PC-3 (cell line): ENCODE data around the gene STK32C.

Experiments
- EZH2 ChIP-seq: fragments of 300-600 bp; sonication (generic); IDR thresholded peaks from one replicate; pipeline ENCODE4 v1.6.1; 2017; ENCODE audit warnings: antibody characterized with exemption, mild to moderate bottlenecking, low read length; ENCODE audit not compliant: unreplicated experiment
- TF ChIP-seq, protein P1 (sequence below): fragments of 300-600 bp; sonication (generic); conservative IDR thresholded peaks from 2 replicates; pipeline ENCODE4 v1.5.1; 2017; ENCODE audit warnings: antibody characterized with exemption, low read depth, mild to moderate bottlenecking, low read length

DNA sequence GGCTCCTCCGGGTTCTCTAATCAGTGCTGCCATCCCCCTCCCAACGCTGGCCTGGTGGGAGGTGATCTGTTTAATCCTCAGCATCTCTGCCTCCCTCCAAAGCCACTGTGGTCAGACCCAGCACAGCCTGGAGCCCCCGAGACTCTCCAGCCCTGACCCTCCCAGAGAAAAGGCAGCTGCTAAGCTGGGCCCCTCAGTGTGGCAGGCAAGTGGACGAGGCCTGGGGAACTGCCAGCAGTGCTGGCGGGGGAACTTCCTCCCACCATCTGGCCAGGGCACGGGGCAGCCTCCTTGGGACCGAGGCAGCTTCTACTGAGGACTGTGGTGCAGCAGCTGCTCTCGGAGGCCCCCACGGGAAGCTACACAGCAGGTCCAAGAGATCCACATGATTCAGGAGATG lies 69.9 kb downstream of the STK32C start:
- TF ChIP-seq, protein P1, sequence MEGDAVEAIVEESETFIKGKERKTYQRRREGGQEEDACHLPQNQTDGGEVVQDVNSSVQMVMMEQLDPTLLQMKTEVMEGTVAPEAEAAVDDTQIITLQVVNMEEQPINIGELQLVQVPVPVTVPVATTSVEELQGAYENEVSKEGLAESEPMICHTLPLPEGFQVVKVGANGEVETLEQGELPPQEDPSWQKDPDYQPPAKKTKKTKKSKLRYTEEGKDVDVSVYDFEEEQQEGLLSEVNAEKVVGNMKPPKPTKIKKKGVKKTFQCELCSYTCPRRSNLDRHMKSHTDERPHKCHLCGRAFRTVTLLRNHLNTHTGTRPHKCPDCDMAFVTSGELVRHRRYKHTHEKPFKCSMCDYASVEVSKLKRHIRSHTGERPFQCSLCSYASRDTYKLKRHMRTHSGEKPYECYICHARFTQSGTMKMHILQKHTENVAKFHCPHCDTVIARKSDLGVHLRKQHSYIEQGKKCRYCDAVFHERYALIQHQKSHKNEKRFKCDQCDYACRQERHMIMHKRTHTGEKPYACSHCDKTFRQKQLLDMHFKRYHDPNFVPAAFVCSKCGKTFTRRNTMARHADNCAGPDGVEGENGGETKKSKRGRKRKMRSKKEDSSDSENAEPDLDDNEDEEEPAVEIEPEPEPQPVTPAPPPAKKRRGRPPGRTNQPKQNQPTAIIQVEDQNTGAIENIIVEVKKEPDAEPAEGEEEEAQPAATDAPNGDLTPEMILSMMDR = no peak
- TF ChIP-seq EZH2 = no peak
